GM21526 (cell line): ENCODE results near the gene MRFAP1.
"Not testable (repeated sequence)": the region's sequence is repeated elsewhere in the genome, so short reads cannot be mapped to it uniquely, and the experiment has no call there.

ENCODE experiments used
- ATAC-seq: cut with Tn5 transposase; IDR thresholded peaks from one replicate; pipeline ENCODE4 v1.9.1; 2021; ENCODE audit warnings: moderate library complexity; ENCODE audit not compliant: unreplicated experiment, low FRiP score

MRFAP1 gene

GRCh38 chr4:6632125-6632524, 8.4 kb upstream of the MRFAP1 start:
- ATAC-seq = no peak

DNA sequence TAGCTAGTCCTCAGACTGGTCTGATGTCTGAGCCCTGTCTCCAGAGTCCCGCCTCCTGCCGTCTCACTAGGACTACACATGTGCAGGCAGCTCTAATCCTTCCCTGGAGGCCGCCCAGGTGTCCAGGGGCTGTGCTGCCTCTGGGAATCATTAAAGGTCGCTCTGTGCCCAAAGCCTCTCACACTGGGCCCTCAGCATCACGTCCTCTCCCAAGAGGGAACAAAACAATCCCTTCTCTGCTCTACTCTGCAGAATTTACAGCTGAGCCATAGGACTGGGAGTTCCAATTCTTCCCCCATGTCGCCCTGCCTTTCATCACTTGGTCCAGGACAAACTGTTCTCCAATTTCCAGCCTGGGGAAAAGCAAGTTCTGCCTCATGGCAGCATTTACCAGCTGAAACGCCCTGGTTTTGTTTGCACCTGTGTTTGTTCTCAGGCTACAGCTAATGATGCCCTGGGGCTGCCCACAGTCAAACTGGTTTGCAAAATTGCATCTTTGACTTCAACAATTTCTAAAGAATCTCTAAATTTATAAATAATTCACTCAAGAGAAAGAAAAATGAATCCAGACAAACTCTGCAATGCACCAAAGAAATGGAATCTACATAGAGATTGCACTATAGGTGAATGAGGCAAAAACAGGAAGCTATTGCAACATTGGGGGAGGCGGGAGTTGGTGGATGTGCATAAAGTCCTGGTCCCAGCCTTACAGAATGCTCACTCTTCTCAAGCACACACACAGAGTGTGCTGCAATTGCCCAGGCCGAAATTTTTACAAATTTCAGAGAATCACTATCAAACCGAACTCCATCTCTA, 7.2 kb upstream of the MRFAP1 start:
- ATAC-seq = no peak

DNA sequence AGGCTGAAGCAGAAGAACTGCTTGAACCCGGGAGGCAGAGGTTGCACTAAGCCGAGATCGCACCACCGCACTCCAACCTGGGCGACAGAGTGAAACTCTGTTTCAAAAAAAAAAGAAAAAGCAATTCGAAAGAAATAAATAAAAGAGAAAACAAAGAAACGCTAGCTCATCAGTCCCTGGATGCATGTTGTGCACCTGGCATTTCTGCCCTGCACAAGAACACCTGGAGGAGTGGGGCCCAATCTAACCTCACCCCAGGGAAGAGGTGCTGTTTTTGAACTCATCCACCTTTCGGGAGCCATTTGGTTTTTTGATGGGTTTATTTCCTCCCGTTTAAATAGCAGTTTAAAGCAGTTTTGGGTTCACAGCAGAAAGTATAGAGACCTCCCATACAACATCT, 5.7 kb upstream of the MRFAP1 start:
- no peak for ATAC-seq

- ATAC-seq = no peak
These were observed 1.3 kb upstream of the MRFAP1 start for GRCh38 chr4:6639137-6639680.

GRCh38 chr4:6641164-6641970, 882 bp downstream of the MRFAP1 start:
- peak; percentile 32 for ATAC-seq

GRCh38 chr4:6641971-6642320, 1.5 kb downstream of the MRFAP1 start:
- no peak for ATAC-seq

DNA sequence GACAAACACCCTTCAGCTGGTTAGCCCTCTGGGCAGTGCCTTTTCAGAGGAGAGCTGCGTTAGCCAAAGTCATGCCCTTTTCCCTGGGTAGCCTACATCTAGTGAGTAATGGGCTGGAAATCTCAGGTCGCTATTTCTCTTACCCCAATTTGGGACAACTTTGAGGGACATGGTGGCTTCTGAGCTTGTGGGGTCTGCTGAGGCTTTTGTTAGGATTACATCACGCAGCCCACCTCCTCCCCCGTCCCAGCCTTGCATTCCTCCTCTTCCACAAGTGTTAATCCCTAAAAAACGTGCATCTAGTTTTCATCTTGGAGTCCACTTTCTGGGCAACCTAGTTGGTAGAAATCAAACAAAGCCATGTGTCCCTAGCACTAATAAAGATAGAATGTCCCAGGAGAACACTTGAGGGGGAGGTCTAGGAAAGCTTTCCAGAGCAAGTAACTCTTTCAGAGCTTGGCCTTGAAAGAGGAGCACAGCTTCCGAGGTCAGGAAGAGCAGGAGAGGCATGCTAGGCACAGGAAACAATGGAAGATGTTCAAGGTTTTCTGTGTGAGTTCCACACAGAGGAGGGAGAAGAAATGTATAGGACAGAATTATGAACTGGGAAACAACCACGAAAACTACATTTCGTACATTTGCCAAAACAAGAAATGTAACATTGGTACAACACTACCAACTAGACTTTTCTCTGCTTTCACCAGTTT, 2.8 kb downstream of the MRFAP1 start:
- no peak for ATAC-seq

DNA sequence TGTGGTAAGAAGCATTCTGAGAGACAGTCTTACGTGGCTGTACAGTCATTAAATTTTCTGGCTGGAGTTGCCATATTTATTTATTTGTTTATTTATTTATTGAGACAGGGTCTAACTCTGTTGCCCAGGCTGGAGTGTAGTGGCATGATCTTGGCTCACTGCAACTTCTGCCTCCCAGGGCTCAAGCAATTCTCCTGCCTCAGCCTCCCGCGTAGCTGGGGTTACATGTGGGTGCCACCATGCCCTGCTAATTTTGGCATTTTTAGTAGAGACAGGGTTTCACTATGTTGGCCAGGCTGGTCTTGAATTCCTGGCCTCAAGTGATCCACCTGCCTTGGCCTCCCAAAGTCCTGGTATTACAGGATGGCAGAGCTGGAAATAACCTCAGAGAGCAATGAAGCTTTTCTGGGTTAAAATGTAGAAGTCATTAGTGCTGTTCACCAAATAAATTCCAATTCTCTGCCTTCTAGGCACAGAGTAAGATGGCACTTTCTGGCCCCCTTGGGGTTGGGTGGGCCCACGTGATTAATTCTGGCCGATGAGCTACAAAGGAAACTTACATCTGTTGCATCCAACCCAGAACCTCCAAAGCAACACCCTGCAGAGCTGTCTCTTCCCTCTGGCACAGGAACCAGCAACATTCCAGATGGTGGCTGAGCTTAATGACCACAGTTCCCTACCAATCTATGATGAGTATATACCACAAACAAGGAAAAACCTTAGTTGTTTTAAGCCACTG, 4.5 kb downstream of the MRFAP1 start:
- no peak for ATAC-seq

DNA sequence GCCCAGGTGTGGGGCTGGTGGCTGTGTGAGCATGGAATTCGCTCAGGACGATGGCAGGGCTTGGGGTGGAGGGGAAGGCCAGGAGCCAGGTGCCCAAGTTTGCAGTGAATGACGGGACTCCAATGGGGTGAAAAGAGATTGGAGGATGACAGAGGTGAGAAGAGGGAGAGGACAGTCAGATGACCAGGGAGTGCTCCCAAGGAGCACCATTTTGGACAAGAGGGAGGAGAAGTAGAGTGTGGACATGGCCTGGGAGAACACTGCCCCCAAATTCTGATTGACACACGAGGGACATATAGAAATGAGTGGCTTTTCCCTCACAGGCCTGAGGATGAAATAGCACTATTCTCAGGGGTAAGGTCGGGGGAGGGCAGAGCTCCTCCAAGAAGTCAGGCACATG, 6.7 kb downstream of the MRFAP1 start:
- no peak for ATAC-seq

GRCh38 chr4:6647582-6648230, 7.2 kb downstream of the MRFAP1 start:
- ATAC-seq = no peak

DNA sequence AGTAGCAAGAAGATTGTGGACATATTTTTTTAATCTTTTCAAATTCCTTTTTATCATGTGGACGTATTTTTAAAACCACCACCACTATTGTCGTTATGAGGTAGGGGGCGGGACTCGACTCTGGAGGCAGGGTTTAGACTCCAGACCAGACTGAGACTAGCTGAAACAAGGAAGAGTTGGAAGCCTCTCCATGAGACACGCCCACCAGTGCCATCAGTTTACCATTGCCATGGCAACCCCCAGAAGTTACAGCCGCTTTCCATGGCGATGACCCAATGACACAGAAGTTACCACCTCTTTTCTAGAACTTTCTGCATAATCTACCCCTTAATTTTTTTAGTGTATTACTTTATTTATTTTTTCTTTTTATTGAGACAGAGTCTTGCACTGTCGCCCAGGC, 8.7 kb downstream of the MRFAP1 start:
- ATAC-seq = no peak

GRCh38 chr4:6654211-6654610, 13.7 kb downstream of the MRFAP1 start:
- ATAC-seq = not testable (repeated sequence)

GRCh38 chr4:6655291-6655690, 14.8 kb downstream of the MRFAP1 start:
- ATAC-seq = not testable (repeated sequence)

DNA sequence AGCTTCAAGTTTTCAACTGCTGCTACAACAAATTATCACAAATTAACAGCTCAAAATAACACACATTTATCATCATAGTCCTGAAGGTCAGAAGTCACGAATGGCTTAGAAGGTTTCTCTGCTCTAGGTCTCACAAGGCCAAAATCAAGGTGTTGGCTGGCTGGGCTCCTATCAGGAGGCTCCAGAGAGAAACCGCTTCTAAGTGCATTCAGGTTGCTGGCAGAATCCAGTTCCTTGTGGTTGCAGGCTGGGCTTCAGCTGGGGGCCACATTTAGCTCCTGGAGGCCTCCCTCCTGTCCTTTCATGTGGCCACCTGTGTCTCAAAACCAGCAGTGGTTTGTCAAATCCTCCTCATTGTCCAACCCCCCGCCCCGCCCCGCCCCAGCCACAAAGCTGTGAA, 15.4 kb downstream of the MRFAP1 start:
- no peak for ATAC-seq

- ATAC-seq = no peak
These were observed 17.0 kb downstream of the MRFAP1 start for GRCh38 chr4:6657242-6658208.

GRCh38 chr4:6658209-6658595, 17.7 kb downstream of the MRFAP1 start:
- no peak for ATAC-seq

DNA sequence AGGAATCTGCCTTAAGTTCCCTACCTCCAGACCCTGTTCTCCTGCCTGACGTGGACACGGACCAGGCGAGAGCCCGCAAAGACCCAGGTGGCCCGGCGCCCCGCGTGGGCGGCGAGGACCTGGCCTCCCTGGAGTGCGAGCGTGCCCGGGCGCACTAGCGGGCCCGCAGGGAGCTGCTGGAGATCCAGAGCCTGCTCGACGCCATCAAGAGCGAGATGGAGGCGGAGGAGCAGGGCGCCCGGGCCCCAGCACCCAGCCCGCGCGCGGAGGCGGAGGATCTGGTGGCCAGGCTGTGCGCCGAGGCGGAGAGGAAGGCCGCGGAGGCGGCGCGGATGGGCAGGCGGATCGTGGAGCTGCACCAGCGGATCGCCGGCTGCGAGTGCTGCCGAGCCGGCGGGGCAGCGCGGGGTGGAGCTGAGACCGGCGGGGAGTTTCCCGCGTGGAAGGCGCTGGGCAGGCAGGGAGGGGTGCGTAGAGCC, 18.2 kb downstream of the MRFAP1 start:
- ATAC-seq = no peak

DNA sequence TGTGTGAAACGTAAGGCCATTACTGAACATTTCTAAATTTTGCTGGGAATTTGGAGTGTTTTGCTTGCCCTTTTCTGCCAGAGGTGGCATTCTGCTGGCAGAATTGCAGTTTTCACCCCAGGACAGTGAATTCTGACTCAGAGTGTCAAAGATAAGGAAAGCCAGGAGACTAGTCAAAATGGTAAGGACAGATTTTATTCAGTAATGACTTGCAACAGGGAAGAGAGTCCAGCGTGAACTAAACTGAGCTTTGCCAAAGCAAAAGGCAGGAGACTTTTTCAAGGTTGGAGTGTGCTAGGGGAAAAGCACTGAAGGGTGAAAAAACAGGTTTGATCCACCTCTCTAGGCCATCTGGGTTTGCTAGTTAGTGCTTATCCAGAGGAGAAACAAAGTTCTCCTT, 19.4 kb downstream of the MRFAP1 start:
- no peak for ATAC-seq

GRCh38 chr4:6660430-6660829, 19.9 kb downstream of the MRFAP1 start:
- no peak for ATAC-seq
